ENCODE data around the gene NAA30. TPM values are rescaled to one million over a fixed set of nuclear protein-coding genes. Genes with fewer than 3 reads are reported as not detected.

NAA30 gene
- polyA plus RNA-seq, 4 donors, result 28.8 to 35.4 (median 32.8) TPM

DNA sequence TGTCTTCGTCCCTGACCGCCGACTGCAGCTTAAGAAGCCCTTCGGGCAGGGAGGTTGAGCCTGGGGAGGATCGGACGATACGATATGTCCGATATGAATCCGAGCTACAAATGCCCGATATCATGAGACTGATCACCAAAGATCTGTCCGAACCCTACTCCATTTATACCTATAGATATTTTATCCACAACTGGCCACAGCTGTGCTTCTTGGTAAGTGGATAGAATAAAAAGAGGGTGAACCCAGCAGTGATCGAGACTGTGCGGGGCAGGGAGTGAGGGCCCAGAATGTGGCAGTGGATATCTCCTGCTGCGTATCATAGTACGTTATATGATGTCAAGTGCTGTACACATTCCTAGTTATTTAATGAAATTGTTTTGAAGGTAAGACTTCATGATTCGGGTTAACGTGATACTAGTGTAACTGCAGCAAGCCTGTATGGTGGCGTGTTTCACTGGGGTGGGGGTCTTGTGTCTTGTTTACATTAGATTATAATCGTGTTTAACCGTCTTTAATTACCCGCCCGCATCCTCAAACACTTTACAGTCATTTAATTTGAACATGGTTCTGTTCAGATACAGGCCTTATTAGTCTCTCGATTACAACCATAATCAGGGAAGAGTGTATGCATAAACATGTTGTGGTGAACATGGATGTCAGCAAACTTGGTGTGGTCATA lies 1.3 kb downstream of the NAA30 start:
- DNase-seq (ENCODE audit: low read depth in 4 of 4, low spot score in 3 of 4), result no peak

DNA sequence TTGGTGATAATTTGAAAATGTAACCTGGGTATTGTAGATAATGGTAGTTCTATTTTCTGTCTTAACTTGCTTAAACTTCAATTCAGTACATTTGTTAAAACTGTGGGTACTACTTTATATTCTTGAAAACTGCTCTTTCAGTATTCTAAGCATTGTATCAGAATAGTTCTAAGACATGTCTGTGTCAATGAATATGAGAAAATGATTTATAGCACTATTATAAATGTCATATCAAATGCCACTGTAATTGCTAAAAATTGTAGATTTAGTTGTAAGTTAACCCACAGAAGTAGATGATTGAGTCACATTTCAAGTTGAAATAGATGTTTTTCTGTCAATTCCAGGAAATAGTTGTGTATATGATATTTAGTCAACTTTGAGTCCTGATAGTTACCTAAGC lies 2.4 kb downstream of the NAA30 start:
- DNase-seq (ENCODE audit: low read depth in 4 of 4, low spot score in 3 of 4), result no peak

DNA sequence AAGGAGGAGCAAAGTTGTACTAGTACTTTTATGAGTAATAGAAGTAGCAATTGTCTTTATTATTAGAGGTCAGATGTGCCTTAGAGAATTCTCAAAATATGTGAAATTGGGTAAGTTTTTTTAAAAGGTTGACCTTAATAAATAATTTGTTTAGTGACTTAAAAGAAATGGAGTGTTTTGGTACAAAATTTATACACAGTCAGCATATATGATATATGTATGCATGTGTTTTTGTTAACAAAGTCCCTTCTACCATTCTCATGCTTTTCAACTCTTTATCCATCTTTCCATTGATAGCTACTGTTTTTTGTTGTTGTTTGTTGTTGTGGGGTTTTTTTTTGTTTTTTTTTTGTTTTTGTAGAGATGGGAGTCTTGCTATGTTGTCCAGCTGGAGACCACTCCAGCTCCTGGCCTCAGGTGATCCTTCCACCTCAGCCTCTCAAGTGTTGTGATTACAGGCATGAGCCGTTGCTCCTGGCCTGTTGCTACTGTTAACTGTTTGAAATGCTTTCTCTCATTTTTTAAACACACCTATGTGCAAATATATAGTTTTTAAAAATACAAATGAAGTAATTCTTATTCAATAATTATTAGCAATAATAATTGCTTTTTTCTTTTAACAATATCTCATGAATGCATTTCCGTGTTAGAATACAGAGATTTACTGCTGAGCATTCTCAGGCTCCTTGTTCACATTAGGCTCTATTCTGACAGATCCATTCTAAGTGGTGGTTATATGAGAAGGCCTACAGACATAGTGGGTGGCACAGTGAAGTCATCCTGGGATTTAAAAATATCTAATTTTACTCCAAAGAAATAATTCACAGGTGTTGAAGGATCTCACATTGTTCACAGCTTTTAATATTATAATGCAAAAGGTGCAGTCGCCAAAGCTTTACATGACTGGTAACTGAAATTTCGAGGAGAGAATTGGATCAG lies 10.4 kb downstream of the NAA30 start:
- DNase-seq (ENCODE audit: low read depth in 4 of 4, low spot score in 3 of 4), result no peak

DNA sequence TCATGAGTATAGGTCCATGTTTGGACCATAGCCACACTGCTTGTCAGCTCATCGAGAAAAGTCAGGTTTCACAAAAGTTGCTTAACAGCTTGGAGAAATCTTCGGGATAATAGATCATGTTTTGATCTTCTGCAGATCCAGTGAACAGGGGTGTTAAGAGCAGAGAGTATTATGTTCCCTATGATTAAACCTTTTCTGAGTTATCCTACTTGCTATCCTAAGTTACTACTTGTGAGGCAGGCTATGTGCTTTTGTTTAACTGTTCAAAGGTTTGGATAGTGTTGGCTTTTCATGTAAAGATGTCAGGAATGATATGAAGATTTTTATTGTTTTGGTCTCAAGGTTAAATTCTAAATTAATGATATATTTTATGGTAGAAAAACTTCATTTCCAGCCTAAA lies 11.1 kb downstream of the NAA30 start:
- no peak for DNase-seq (ENCODE audit: low read depth in 4 of 4, low spot score in 3 of 4)

DNA sequence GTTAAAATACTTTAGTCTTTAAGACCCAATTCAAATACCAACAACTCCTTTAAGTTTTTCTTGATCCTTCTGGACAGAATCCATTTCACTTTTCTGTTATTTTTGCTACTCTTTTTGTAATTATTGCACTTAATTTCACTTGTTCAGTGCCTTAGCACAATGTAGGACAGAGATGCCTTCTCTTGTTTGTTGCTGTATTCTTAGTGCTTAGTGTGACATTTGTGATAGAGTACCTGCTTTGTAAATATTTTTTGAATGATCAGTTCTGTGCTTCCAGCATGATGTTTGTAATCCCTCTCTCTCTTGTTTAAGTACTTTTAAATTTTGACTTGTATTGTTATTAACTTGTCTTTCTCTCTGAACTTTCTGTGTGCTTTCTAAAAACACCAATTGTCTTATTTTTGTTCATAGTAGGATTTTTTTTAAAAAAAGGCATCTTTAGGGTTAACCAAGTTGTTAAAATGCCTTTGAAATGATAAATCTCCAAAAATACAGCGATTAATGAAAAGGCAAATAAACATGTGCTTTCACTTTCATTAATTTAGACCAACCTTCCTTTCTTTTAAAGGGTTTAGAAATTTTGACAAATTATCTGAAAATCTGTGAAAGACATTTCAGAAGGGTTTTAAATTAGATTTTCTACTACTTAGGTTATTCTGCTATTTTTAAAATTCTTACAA lies 11.9 kb downstream of the NAA30 start:
- no peak for DNase-seq (ENCODE audit: low read depth in 4 of 4, low spot score in 3 of 4)

DNA sequence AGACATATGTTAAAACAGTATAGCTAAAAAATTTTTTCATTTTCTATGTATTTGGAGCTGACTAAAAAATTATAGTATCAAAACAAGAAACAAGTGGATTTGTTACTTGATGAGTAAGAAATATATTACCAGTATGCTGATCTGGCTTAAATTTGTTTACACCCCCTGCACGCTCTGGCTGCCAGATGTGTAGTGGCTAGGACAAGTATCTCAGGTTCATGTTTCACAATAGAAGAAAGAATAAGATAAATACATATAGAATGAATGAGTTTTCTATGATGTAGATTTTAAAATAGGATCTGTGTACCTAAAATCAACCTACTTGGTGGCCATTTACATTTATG lies 13.1 kb downstream of the NAA30 start:
- no peak for DNase-seq (ENCODE audit: low read depth in 4 of 4, low spot score in 3 of 4)

DNA sequence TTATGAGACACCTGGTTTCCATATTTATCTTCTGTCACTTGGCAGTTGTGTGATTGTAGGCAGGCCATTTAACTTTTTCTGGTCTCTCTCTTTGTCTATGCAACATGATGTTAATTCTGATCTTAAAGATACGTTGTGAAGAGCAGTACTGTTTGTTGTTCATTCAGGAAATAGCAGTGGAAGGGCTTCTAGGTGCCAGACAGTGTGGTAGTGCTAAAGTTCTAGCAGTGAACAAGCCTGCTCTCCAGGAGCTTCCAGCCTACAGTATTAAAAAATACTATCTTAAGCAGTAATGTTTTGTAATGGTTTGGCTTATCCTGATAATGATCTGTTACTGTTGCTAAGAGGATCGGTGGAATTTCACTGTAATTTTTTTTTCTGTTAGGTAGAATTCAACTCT lies 15.2 kb downstream of the NAA30 start:
- no peak for DNase-seq (ENCODE audit: low read depth in 4 of 4, low spot score in 3 of 4)

DNA sequence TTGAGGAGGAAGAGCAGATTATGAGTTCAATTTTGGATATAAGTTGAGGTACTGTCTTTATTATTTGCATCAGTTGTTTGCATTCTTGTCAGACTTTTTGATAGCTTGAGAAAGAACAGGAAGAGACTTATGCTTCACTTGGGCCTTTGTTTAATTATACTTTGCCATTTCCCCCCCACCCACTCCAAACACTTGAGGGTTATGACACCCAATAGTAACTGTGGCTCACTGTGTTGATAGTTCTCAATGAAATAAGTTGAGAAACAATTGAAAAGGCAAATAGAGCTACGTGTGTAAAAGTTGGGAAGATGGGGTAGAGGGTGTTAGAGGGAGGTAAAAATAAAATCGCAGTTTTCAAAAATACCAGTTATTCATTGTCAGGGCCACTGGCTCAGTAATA lies 17.7 kb downstream of the NAA30 start:
- no peak for DNase-seq (ENCODE audit: low read depth in 4 of 4, low spot score in 3 of 4)

DNA sequence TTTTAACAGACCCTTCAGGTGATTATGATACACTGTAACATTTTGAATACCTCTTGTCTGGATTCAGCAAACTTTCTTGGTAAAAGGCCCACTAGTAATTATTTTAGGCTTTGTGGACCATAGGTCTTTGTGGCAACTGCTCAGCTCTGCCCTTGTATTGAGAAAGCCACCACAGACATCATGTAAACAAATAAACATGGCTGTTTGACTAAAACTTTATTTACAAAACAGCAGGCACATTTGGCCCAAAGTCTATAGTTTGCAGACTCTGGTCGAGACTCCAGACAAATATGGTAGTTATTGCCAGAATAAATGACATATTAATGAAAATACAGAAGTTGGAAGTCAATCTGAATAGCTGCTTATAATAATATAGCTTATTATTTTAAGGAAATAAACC lies 18.2 kb downstream of the NAA30 start:
- no peak for DNase-seq (ENCODE audit: low read depth in 4 of 4, low spot score in 3 of 4)

DNA sequence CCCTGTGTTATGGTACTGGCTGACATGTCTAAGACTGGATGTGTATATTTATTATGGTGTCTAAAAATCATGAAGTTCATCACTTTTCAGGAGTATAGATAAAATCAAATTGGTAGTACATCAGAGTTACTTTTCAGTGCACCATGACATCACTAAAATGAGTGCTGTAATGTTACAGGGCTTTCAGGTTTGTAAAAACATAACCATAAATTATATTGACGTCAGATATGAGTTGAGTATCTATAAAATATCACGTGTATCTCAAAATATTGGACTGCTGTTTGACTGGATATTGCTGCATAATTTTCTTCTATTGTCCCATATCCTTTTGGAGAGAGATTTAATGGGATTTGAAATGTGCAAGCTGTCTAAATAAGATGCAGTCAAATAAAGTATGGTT lies 22.0 kb downstream of the NAA30 start:
- no peak for DNase-seq (ENCODE audit: low read depth in 4 of 4, low spot score in 3 of 4)

DNA sequence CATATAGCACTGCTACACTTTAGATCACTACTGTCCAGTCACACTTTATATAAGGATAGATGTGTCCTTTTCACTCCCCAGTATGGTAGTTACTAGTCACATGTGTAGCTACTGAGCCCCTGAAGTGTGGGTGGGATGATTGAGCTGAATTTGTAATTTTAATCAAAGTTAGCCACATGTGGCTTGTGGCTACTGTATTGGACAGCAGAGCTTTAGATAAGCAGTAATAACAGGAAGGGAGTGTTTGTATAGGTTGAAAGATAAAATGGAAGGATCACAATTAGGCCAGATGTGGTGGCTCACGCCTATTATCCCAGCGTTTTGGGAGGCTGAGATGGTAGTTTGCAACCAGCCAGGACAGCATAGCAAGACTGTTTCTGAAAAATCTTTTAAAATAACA lies 23.5 kb downstream of the NAA30 start:
- no peak for DNase-seq (ENCODE audit: low read depth in 4 of 4, low spot score in 3 of 4)

DNA sequence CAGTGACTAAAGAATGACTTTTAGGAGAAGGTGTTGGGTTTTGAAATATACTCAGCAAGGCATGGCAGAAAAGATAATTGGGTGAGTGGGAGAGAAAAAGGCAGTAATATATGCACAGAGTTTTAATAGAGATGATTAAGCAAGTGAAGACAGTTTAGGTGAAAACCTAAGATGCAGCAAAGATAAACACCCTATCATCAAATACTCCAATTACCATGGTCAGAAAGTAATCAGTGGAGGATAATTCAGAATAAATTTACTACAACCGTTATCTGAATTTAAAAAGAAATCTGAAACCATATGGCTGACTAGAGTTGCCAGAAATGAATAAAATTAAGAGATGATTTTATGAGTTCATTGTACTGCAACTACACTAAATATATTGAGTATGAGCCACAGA lies 26.8 kb downstream of the NAA30 start:
- no peak for DNase-seq (ENCODE audit: low read depth in 4 of 4, low spot score in 3 of 4)

DNA sequence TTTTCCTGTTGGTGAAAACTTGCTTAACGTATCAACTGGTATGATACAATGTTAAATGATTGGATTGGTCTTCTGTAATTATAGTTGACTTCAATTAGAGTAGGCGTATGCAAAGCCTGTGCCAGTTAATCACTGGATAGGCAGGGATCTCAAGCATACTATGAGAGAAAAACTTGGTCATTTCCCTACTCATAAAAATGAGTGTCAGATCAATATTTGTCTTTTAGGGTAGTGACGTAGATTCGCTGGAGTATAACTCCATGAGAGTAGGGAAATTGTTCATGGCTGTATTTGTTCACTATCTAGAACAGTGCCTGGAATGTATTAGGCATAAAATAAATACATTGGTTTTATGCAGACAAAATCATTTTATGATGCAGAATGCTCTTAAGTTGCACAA lies 28.6 kb downstream of the NAA30 start:
- DNase-seq (ENCODE audit: low read depth in 4 of 4, low spot score in 3 of 4), result no peak

DNA sequence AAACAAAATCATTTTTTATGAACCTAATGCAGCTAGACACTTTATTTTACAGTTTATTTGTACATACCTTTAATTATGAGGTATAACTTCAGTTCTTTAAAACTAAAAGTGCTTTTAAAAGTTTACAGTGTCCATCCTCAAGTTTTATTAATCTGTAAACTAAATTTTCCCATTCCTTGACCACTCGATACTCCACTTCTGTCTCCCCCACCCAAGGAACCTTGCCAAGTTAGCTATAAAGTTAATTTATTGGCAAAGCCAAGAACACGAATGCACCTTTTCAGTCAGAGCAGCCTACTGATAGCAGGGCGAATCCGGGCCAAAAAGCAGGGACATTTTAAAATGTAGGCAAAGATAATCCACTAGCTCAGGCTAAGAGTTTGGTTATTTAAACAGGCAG lies 29.6 kb downstream of the NAA30 start:
- DNase-seq (ENCODE audit: low read depth in 4 of 4, low spot score in 3 of 4), result peak in 1 of 4 donors; percentile 1

DNA sequence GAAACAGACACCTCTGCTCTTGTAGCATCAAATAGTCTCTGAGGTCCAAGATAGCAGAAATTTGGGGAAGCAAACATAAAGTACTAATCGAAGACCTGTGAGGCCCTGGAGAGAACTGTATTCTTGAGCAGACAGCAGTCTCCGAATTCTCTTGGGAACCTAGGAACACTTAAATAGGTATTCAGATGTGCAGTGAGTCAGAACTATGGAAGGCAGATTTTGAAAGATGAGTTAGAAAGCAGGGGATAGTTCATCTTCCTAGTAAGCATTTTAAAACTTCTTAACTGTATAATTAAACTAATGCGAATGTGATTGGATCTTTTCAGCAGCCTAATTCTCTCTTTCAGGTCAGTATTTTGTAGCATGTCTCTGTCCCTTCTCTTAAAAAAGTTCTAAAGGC lies 30.6 kb downstream of the NAA30 start:
- no peak for DNase-seq (ENCODE audit: low read depth in 4 of 4, low spot score in 3 of 4)

DNA sequence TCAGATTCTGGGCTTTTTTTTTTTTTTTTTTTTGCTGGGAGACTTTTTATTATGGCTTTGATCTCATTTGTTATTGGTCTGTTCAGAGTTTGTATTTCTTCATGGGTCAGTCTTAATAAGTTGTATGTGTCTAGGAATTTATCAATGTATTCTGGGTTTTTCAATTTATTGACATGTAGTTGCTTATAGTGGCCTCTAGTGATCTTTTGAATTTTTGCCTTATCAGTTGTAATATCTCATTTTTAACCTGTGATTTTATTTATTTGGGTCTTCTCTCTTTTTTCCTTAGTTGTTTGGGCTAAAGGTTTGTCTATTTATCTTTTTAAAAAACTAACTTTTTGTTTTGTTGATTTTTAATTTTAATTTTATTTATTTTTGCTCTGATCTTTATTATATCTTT lies 45.5 kb downstream of the NAA30 start:
- no peak for DNase-seq (ENCODE audit: low read depth in 4 of 4, low spot score in 3 of 4)

DNA sequence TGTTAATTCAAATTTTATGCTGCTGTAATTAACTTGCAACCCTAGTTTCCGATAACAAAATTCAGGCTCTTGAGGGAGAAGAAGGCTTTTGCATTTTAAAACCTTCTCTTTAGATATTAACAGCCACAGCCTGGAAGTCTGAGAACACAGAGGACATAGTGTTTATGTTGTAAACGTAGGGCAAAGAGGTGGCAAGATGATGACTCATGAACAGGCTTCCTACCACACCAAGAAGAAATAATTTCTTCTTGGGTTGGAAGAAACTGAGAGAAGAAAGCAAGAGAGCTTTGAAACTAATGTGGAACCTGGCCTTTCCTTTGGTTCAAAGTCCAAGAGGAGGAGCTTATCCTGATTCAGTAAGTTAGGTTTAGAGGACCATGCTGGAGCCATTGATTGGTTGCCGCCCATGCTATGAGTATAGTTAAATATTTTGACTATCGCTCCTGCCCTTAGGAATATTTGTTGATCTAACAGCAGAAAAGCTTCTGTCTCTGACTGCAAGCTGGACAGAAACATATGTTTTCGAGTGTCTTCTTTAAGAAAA lies 71.5 kb downstream of the NAA30 start:
- no peak for DNase-seq (ENCODE audit: low read depth in 4 of 4, low spot score in 3 of 4)

DNA sequence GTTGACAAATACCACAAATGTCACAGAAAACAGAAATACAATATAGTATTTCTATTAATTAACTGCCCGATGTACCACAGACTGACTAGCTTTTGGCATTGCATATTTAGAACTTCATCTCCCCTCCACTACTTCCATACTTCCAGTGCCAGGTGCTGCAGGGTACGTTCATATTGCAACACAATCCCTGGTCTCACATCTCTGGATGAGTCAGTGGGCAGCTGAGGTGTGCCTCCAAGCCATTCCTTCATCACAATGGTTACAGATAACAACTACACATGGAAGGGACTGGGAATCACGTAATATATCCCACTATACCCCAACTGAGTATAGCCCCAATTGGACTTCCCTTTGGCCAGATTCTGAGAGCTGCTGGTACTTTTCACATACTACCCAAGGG lies 72.2 kb downstream of the NAA30 start:
- no peak for DNase-seq (ENCODE audit: low read depth in 4 of 4, low spot score in 3 of 4)

DNA sequence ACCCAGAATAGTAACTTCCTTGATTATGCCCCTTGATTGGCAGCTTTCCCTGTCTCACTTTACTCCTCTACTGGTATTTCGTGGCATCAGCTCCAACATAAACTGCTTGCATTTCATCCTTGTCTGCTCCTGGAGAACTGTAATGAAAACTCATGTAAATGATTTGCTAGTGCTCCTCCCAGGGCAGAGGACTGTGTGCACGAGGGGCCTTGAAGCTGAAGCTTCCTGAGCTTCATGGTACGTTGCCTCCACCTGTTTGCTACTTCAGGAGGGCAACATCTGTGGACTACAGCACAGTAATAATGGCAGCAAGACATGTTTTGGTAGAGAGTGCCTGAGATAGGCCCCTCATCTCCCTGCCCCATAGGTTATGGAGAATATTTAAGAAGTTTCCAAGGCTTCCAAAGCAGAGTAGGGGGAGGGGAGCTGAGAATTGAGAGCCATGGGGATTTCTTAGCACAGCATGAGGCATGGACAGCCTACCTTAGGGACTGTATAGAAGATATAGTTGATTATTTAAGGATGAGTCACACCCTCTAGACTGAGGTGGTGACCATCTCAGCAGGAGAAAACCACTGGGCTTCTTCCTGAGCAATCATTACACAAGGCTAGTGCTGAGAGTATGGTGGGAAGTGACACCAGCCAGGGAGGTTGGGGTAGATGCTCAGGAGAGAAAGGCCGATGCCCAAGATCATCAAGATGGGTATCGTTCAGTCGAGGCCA lies 73.8 kb downstream of the NAA30 start:
- peak in 3 of 4 donors; percentile 22 to 33 (median 26) for DNase-seq (ENCODE audit: low read depth in 4 of 4, low spot score in 3 of 4)

Measured in right renal pelvis (tissue), 4 donors.